OCI-LY3 (cell line): ENCODE results near the gene ABHD17C.

Experiments used
- H2AFZ ChIP-seq: fragments of 200-600, 300-600 bp; shearing (Covaris generic); 2 replicates; pipeline ENCODE4 v1.6.0; 2014; ENCODE audit warnings: antibody characterized with exemption, low read depth, low read length
- H3K27ac ChIP-seq: fragments of 200-600, 300-600 bp; sonication (generic); 2 replicates; pipeline ENCODE4 v1.5.1; 2014; ENCODE audit warnings: mild to moderate bottlenecking, low read length, moderate library complexity, mixed read lengths
- H3K27me3 ChIP-seq: fragments of 200-600, 300-600 bp; sonication (generic); 2 replicates; pipeline ENCODE4 v1.6.1; 2014; ENCODE audit warnings: low read depth, low read length, mixed read lengths
- H3K36me3 ChIP-seq: fragments of 200-600, 300-600 bp; sonication (generic); replicated peaks from 2 replicates; pipeline ENCODE3; 2014; ENCODE audit warnings: low read depth, low read length, mixed read lengths
- H3K4me1 ChIP-seq: fragments of 300-600, 200-600 bp; sonication (generic); 2 replicates; pipeline ENCODE4 v1.6.1; 2014; ENCODE audit warnings: low read length, mixed read lengths
- H3K4me2 ChIP-seq: fragments of 200-600, 300-600 bp; sonication (generic); 2 replicates; pipeline ENCODE4 v1.6.1; 2014; ENCODE audit warnings: low read length, mixed read lengths
- H3K4me3 ChIP-seq: fragments of 300-600, 200-600 bp; sonication (generic); 2 replicates; pipeline ENCODE4 v1.5.1; 2014; ENCODE audit warnings: antibody characterized with exemption, mild to moderate bottlenecking, low read length, moderate library complexity
- H3K79me2 ChIP-seq: fragments of 300-600, 200-600 bp; shearing (Covaris generic); 2 replicates; pipeline ENCODE4 v1.6.1; 2014; ENCODE audit warnings: mild to moderate bottlenecking, low read length, mixed read lengths
- H3K9ac ChIP-seq: fragments of 300-600, 200-600 bp; shearing (Covaris generic); 2 replicates; pipeline ENCODE4 v1.6.0; 2014; ENCODE audit warnings: mild to moderate bottlenecking, low read length, moderate library complexity
- H3K9me3 ChIP-seq: fragments of 200-600, 300-600 bp; shearing (Covaris generic); 2 replicates; pipeline ENCODE4 v1.6.1; 2014; ENCODE audit warnings: low read length, mixed read lengths; ENCODE audit not compliant: insufficient read depth
- H4K20me1 ChIP-seq: fragments of 200-600, 300-600 bp; sonication (generic); 2 replicates; pipeline ENCODE4 v1.6.1; 2016; ENCODE audit warnings: low read length, mixed read lengths; ENCODE audit not compliant: insufficient read depth
- CTCF ChIP-seq: fragments of 200-600, 300-600 bp; sonication (generic); IDR thresholded peaks from 2 replicates; pipeline ENCODE4 v1.5.1; 2014; ENCODE audit warnings: antibody characterized with exemption, low read length, low read depth
- EZH2phosphoT487 ChIP-seq: fragments of 200-600 bp; shearing (Covaris generic); IDR thresholded peaks from 2 replicates; pipeline ENCODE4 v1.6.1; 2018; ENCODE audit warnings: antibody characterized with exemption, mixed run types, low read depth

Gene ABHD17C

GRCh38 chr15:80712956-80713355, 17.8 kb downstream of the ABHD17C start:
- Histone ChIP-seq H3K9ac (no peak overlapping the region), H4K20me1 (peaks cover 55% of the 10 kb centered on the region), H3K36me3 (peaks cover 4% of the 10 kb centered on the region), H3K27me3 (no peaks in the 10 kb centered on the region), H3K9me3 (no peaks in the 10 kb centered on the region), H3K79me2 (peaks cover 84% of the 10 kb centered on the region), H3K4me2 (no peak overlapping the region), H2AFZ (no peak overlapping the region), H3K27ac (no peak overlapping the region), H3K4me3 (no peak overlapping the region), H3K4me1 (no peaks in the 10 kb centered on the region)
- TF ChIP-seq CTCF, result no peak
- TF ChIP-seq EZH2phosphoT487, result no peak

GRCh38 chr15:80721476-80721875, 26.4 kb downstream of the ABHD17C start:
- Histone ChIP-seq H3K4me1 (peaks cover 7% of the 10 kb centered on the region), H3K27me3 (no peaks in the 10 kb centered on the region), H2AFZ (no peak overlapping the region), H3K79me2 (peaks cover 72% of the 10 kb centered on the region), H4K20me1 (peaks cover 38% of the 10 kb centered on the region), H3K4me3 (no peak overlapping the region), H3K9me3 (no peaks in the 10 kb centered on the region), H3K27ac (no peak overlapping the region), H3K4me2 (no peak overlapping the region), H3K36me3 (peaks cover 21% of the 10 kb centered on the region), H3K9ac (no peak overlapping the region)
- TF ChIP-seq EZH2phosphoT487, result no peak
- TF ChIP-seq CTCF, result no peak

GRCh38 chr15:80722811-80723210, 27.7 kb downstream of the ABHD17C start:
- Histone ChIP-seq H2AFZ (no peak overlapping the region), H4K20me1 (peaks cover 43% of the 10 kb centered on the region), H3K4me1 (peaks cover 7% of the 10 kb centered on the region), H3K27me3 (no peaks in the 10 kb centered on the region), H3K36me3 (peaks cover 21% of the 10 kb centered on the region), H3K4me3 (no peak overlapping the region), H3K9me3 (no peaks in the 10 kb centered on the region), H3K4me2 (no peak overlapping the region), H3K9ac (no peak overlapping the region), H3K79me2 (peaks cover 74% of the 10 kb centered on the region), H3K27ac (no peak overlapping the region)
- TF ChIP-seq CTCF (no peak), EZH2phosphoT487 (no peak)

GRCh38 chr15:80727196-80727595, 32.1 kb downstream of the ABHD17C start:
- no peak overlapping the region for H3K4me2 ChIP-seq
- peaks cover 16% of the 10 kb centered on the region for H3K36me3 ChIP-seq
- no peaks in the 10 kb centered on the region for H3K4me1 ChIP-seq
- peaks cover 54% of the 10 kb centered on the region for H4K20me1 ChIP-seq
- H3K79me2 ChIP-seq, result peaks cover 82% of the 10 kb centered on the region
- H3K9me3 ChIP-seq, result no peaks in the 10 kb centered on the region
- H3K4me3 ChIP-seq, result no peak overlapping the region
- TF ChIP-seq CTCF, result no peak
- TF ChIP-seq EZH2phosphoT487, result no peak
- H3K9ac ChIP-seq, result no peak overlapping the region
- no peaks in the 10 kb centered on the region for H3K27me3 ChIP-seq
- H3K27ac ChIP-seq, result no peak overlapping the region
- H2AFZ ChIP-seq, result no peak overlapping the region
